ENCODE data around the gene ZCCHC3.

DNA sequence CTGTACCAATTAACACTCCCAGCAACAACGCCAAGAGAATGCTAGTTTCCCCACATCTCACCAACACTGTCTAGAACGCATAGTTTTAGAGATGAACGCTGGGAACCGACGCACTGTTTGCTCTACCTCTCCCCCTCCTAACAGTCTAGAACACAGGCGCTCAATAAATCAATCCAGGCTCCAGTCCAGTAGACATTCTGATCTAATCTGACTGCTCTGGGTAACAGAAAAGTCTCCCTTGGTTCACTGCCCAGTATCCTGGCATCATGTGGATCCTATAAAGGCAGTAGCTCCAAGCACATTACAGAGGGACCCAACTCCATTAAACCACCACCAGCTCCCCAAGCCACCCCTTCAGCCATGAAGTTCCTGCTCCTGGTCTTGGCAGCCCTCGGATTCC, 40.0 kb upstream of the ZCCHC3 start, which contains the start of gene DEFB132:
- TF ChIP-seq POLR2AphosphoS5 (IDR thresholded peaks at IDR 0.05; ENCODE audit: low read depth, low read length) (no peak), POLR2A (IDR thresholded peaks at IDR 0.05; ENCODE audit: low read depth, low read length) (no peak)
